Activated T-cell treated with anti-CD3 and anti-CD28 coated beads, Interleukin-2, amount 50 U/mL, for 24 hours (primary cell): ENCODE data around the gene HOGA1.
"Not testable (repeated sequence)": the region's sequence is repeated elsewhere in the genome, so short reads cannot be mapped to it uniquely, and the experiment has no call there.

ENCODE experiments used
- DNase-seq: peaks from one replicate; pipeline ENCODE4 v3.0.0-alpha.2; 2020
- H3K27ac Mint-ChIP-seq: 2 replicates; pipeline ENCODE4 v1.8.0; 2020; ENCODE audit warnings: mild to moderate bottlenecking, mixed read lengths
- H3K27me3 Mint-ChIP-seq: 2 replicates; pipeline ENCODE4 v1.8.0; 2020; ENCODE audit warnings: mixed read lengths
- H3K36me3 Mint-ChIP-seq: 2 replicates; pipeline ENCODE4 v1.8.0; 2020; ENCODE audit warnings: low read depth, mixed read lengths
- H3K4me1 Mint-ChIP-seq: 2 replicates; pipeline ENCODE4 v1.8.0; 2020; ENCODE audit warnings: low read depth, mixed read lengths
- H3K4me3 Mint-ChIP-seq: 2 replicates; pipeline ENCODE4 v1.8.0; 2020; ENCODE audit warnings: mild to moderate bottlenecking, moderate library complexity, mixed read lengths
- H3K9me3 Mint-ChIP-seq: 2 replicates; pipeline ENCODE4 v1.8.0; 2020; ENCODE audit warnings: mixed read lengths

The HOGA1 gene

GRCh38 chr10:97548828-97549455, 35.2 kb upstream of the HOGA1 start:
- Mint-ChIP-seq H3K9me3 (no peaks in the 10 kb centered on the region), H3K36me3 (no peaks in the 10 kb centered on the region), H3K27me3 (no peaks in the 10 kb centered on the region), H3K4me1 (peaks cover 3% of the 10 kb centered on the region), H3K27ac (peak overlapping the region; percentile 11), H3K4me3 (no peak overlapping the region)
- DNase-seq = no peak

- Mint-ChIP-seq H3K27ac (no peak overlapping the region), H3K9me3 (no peaks in the 10 kb centered on the region), H3K36me3 (no peaks in the 10 kb centered on the region), H3K4me3 (no peak overlapping the region), H3K27me3 (no peaks in the 10 kb centered on the region), H3K4me1 (peaks cover 2% of the 10 kb centered on the region)
- DNase-seq = no peak
These were observed 34.4 kb upstream of the HOGA1 start for GRCh38 chr10:97549587-97550322.

- H3K9me3 Mint-ChIP-seq = no peaks in the 10 kb centered on the region
- H3K27ac Mint-ChIP-seq = no peak overlapping the region
- H3K36me3 Mint-ChIP-seq = no peaks in the 10 kb centered on the region
- peaks cover 1% of the 10 kb centered on the region for H3K4me1 Mint-ChIP-seq
- no peak for DNase-seq
- H3K4me3 Mint-ChIP-seq = no peak overlapping the region
- no peaks in the 10 kb centered on the region for H3K27me3 Mint-ChIP-seq
These were observed 33.6 kb upstream of the HOGA1 start for GRCh38 chr10:97550336-97551149.

- no peak for DNase-seq
- H3K27me3 Mint-ChIP-seq = no peaks in the 10 kb centered on the region
- H3K9me3 Mint-ChIP-seq = no peaks in the 10 kb centered on the region
- no peaks in the 10 kb centered on the region for H3K36me3 Mint-ChIP-seq
- H3K27ac Mint-ChIP-seq = no peak overlapping the region
- H3K4me1 Mint-ChIP-seq = peaks cover 1% of the 10 kb centered on the region
- H3K4me3 Mint-ChIP-seq = no peak overlapping the region
These were observed 32.9 kb upstream of the HOGA1 start for GRCh38 chr10:97551271-97551670.

GRCh38 chr10:97553575-97554031, 30.6 kb upstream of the HOGA1 start:
- no peaks in the 10 kb centered on the region for H3K36me3 Mint-ChIP-seq
- H3K4me3 Mint-ChIP-seq = no peak overlapping the region
- DNase-seq = peak; percentile 75
- no peaks in the 10 kb centered on the region for H3K9me3 Mint-ChIP-seq
- H3K27me3 Mint-ChIP-seq = no peaks in the 10 kb centered on the region
- no peak overlapping the region for H3K27ac Mint-ChIP-seq
- H3K4me1 Mint-ChIP-seq = peaks cover 1% of the 10 kb centered on the region

- H3K27me3 Mint-ChIP-seq, H3K27ac Mint-ChIP-seq, H3K9me3 Mint-ChIP-seq, H3K4me3 Mint-ChIP-seq, H3K4me1 Mint-ChIP-seq, H3K36me3 Mint-ChIP-seq, DNase-seq: not testable (repeated sequence)
These were observed 29.9 kb upstream of the HOGA1 start for GRCh38 chr10:97554336-97554735.

GRCh38 chr10:97555541-97555940, 28.6 kb upstream of the HOGA1 start:
- DNase-seq, H3K9me3 Mint-ChIP-seq, H3K27me3 Mint-ChIP-seq, H3K36me3 Mint-ChIP-seq, H3K4me3 Mint-ChIP-seq, H3K27ac Mint-ChIP-seq, H3K4me1 Mint-ChIP-seq: not testable (repeated sequence)

- H3K4me1 Mint-ChIP-seq, H3K27ac Mint-ChIP-seq, H3K27me3 Mint-ChIP-seq, H3K4me3 Mint-ChIP-seq, H3K9me3 Mint-ChIP-seq, H3K36me3 Mint-ChIP-seq: not testable (repeated sequence)
- DNase-seq = peak; percentile 24
These were observed 23.3 kb upstream of the HOGA1 start for GRCh38 chr10:97560731-97561381.

GRCh38 chr10:97561386-97562077, 22.7 kb upstream of the HOGA1 start:
- not testable (repeated sequence) for H3K9me3 Mint-ChIP-seq, H3K27ac Mint-ChIP-seq, H3K27me3 Mint-ChIP-seq, H3K4me1 Mint-ChIP-seq, H3K36me3 Mint-ChIP-seq, H3K4me3 Mint-ChIP-seq, DNase-seq

- not testable (repeated sequence) for H3K36me3 Mint-ChIP-seq, DNase-seq, H3K9me3 Mint-ChIP-seq, H3K4me3 Mint-ChIP-seq, H3K27me3 Mint-ChIP-seq, H3K4me1 Mint-ChIP-seq, H3K27ac Mint-ChIP-seq
These were observed 21.9 kb upstream of the HOGA1 start for GRCh38 chr10:97562329-97562728.

- H3K4me1 Mint-ChIP-seq = peaks cover 8% of the 10 kb centered on the region
- no peaks in the 10 kb centered on the region for H3K27me3 Mint-ChIP-seq
- H3K4me3 Mint-ChIP-seq = no peak overlapping the region
- no peaks in the 10 kb centered on the region for H3K9me3 Mint-ChIP-seq
- no peak overlapping the region for H3K27ac Mint-ChIP-seq
- DNase-seq = no peak
- H3K36me3 Mint-ChIP-seq = no peaks in the 10 kb centered on the region
These were observed 20.9 kb upstream of the HOGA1 start for GRCh38 chr10:97563337-97563736.

- Mint-ChIP-seq H3K36me3 (no peaks in the 10 kb centered on the region), H3K4me3 (no peak overlapping the region), H3K27me3 (no peaks in the 10 kb centered on the region), H3K9me3 (no peaks in the 10 kb centered on the region), H3K4me1 (peaks cover 8% of the 10 kb centered on the region), H3K27ac (no peak overlapping the region)
- DNase-seq = no peak
These were observed 19.4 kb upstream of the HOGA1 start for GRCh38 chr10:97564776-97565175.

- Mint-ChIP-seq H3K27me3 (no peaks in the 10 kb centered on the region), H3K9me3 (no peaks in the 10 kb centered on the region), H3K27ac (peak overlapping the region; percentile 62), H3K36me3 (no peaks in the 10 kb centered on the region), H3K4me1 (peaks cover 5% of the 10 kb centered on the region), H3K4me3 (no peak overlapping the region)
- DNase-seq = peak; percentile 7
These were observed 17.7 kb upstream of the HOGA1 start for GRCh38 chr10:97566336-97566996.

- peak; percentile 15 for DNase-seq
- Mint-ChIP-seq H3K36me3 (no peaks in the 10 kb centered on the region), H3K4me3 (no peak overlapping the region)
These were observed 16.3 kb upstream of the HOGA1 start for GRCh38 chr10:97567891-97568290.

More at GRCh38 chr10:97567891-97568290, 16.3 kb upstream of the HOGA1 start:
- H3K4me1 Mint-ChIP-seq = peaks cover 5% of the 10 kb centered on the region
- no peaks in the 10 kb centered on the region for H3K27me3 Mint-ChIP-seq
- H3K27ac Mint-ChIP-seq = no peak overlapping the region
- H3K9me3 Mint-ChIP-seq = no peaks in the 10 kb centered on the region
